Lower leg skin (tissue), 4 donors: ENCODE measurements around the gene HJV. TPM values are rescaled to one million over a fixed set of nuclear protein-coding genes. Genes with fewer than 3 reads are reported as not detected.

Source experiments
- DNase-seq, 2 donors: peaks; one replicate each; pipeline ENCODE4 v3.0.0-alpha.2; 2019; ENCODE audit warnings: low spot score in 2 of 2
- H3K4me3 ChIP-seq: fragments of 200-600 bp; sonication (generic); 2 replicates; pipeline ENCODE4 v1.5.1; 2017; ENCODE audit warnings: mild to moderate bottlenecking, low read depth; ENCODE audit not compliant: poor library complexity, severe bottlenecking
- CTCF ChIP-seq, 3 donors: fragments of 450-650 bp; IDR thresholded peaks; one replicate each; pipeline ENCODE4 v1.5.1; 2016; ENCODE audit warnings: antibody characterized with exemption in 3 of 3, mild to moderate bottlenecking in 3 of 3, moderate library complexity in 2 of 3
- POLR2A ChIP-seq, 2 donors: fragments of 450-650 bp; IDR thresholded peaks; one replicate each; pipeline ENCODE4 v1.6.1; 2016 to 2017; ENCODE audit warnings: antibody characterized with exemption in 2 of 2, mild to moderate bottlenecking in 1 of 2, moderate library complexity in 1 of 2
- WGBS, 2 donors: methylation state at CpG; one replicate each; pipeline ENCODE4 v1.1.5; 2018; 5-methylcytosine and 5-hydroxymethylcytosine counted together
- intact Hi-C: fragments of 100-400 bp; cut with DNase I; formaldehyde crosslinking; loops from one replicate; pipeline ENCODE4 v1.15.0; 2023; ENCODE audit warnings: low total_unique reads
- total RNA-seq, 4 donors: library from RNA; depleted of rRNA; stranded (reverse); fragments of >200 nt; gene quantifications; one replicate each; pipeline ENCODE4 v1.1.0, GENCODE V29; 2016

HJV gene
- total RNA-seq, 4 donors from 2014 or later: not detected

- TF ChIP-seq POLR2A (IDR thresholded peaks at IDR 0.05): no peak
- TF ChIP-seq CTCF (IDR thresholded peaks at IDR 0.05): no peak
- DNase-seq: no peak
- no peak overlapping the region for H3K4me3 ChIP-seq
- WGBS, 2 donors: 94 to 95% methylated on average over 4 of the region's 4 CpGs
- intact Hi-C loops: no loop called here
Observed at GRCh38 chr1:146020058-146021049, 1.2 kb downstream of the HJV start.

DNA sequence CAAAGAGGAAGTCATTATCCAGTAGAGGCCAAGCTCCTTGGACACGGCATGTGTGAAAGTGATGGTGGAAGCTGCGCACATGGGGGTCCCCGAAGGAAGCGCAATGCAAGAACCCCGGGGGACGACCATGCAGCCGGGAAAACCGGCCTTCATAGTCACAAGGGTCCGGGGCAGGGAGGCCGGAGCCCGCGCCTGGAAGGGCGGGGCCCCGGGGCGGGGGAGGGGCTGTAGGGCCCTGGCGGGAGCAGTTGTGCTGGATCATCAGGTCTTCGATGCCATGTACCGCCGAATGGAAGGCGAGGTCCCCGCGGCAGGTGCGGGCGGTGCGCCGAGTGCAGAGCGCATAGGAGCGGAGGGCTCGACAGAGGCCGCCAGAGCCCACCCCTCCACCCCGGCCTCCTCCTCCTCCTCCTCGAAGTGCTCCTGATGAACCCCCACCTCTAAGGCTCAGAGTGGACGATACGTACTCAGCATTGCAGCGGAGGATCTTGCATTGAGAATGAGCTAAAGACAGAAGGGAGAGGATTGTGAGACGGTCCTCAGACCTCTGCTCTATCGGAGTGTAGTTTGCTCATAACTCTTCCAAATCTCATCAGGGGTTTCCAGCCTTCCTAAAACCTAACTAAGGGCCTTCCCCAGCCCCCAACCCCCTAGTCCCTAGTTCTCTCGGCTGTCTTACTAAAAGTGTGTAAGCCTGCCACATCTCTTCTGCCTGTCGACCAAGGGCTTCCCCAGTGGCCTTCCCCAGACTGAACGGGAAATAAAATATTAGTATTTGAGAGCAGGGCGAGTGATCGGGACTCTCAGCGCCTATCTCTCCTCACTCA lies 2.1 kb downstream of the HJV start:
- no peak for TF ChIP-seq CTCF (IDR thresholded peaks at IDR 0.05)
- TF ChIP-seq POLR2A (IDR thresholded peaks at IDR 0.05): no peak
- 20 to 26% methylated on average over 29 to 40 of the region's 43 CpGs for whole genome bisulfite sequencing, 2 donors
- no peak overlapping the region for H3K4me3 ChIP-seq
- no peak for DNase-seq
- intact Hi-C loops: loop anchor here (10.0 kb wide), 1 partner anchor 105 kb away; the partner anchor contains the start of genes ITGA10 and PEX11B

GRCh38 chr1:146016891-146017290 lies 4.6 kb downstream of the HJV start:
- no peak for DNase-seq
- no peak overlapping the region for H3K4me3 ChIP-seq
- 45 to 49% methylated on average over 1 of the region's 1 CpG for WGBS, 2 donors
- TF ChIP-seq POLR2A (IDR thresholded peaks at IDR 0.05): no peak
- no peak for TF ChIP-seq CTCF (IDR thresholded peaks at IDR 0.05)
- intact Hi-C loops: loop anchor here (10.0 kb wide), 1 partner anchor 102 kb away; the partner anchor contains the start of genes ITGA10 and PEX11B

- no peak overlapping the region for H3K4me3 ChIP-seq
- no peak for TF ChIP-seq POLR2A (IDR thresholded peaks at IDR 0.05)
- no peak for TF ChIP-seq CTCF (IDR thresholded peaks at IDR 0.05)
- 75 to 81% methylated on average over 6 of the region's 6 CpGs for WGBS, 2 donors
- intact Hi-C loops: loop anchor here (5.0 to 10.0 kb wide), 2 partner anchors 99 to 166 kb away; partner anchors contain the start of genes ITGA10, NUDT17 and PEX11B
- no peak for DNase-seq
Observed at GRCh38 chr1:146013559-146013922, 8.0 kb downstream of the HJV start.

- H3K4me3 ChIP-seq: no peak overlapping the region
- 8 to 17% methylated on average over 4 of the region's 4 CpGs for WGBS, 2 donors
- intact Hi-C loops: loop anchor here (5.0 to 10.0 kb wide), 2 partner anchors 98 to 166 kb away; partner anchors contain the start of genes ITGA10, NUDT17 and PEX11B
- no peak for DNase-seq
- TF ChIP-seq POLR2A (IDR thresholded peaks at IDR 0.05): no peak
- TF ChIP-seq CTCF (IDR thresholded peaks at IDR 0.05): no peak
Observed at GRCh38 chr1:146012703-146013558, 8.6 kb downstream of the HJV start.
